Measurements from ENCODE around the gene CASP14. TPM values are rescaled to one million over a fixed set of nuclear protein-coding genes. Genes with fewer than 3 reads are reported as not detected.
A peak's percentile ranks its signal among the peaks of the same experiment; 100 is the strongest.

CASP14 gene
- total RNA-seq, 1 experiment from 2014 or later: not detected

- Histone ChIP-seq H3K9me3 (ENCODE audit: control insufficient read depth in 1 of 2, insufficient read depth in 1 of 2, low read depth in 1 of 2, low read length in 2 of 2) (peaks cover 5 to 12% of the 10 kb centered on the region in 2 experiments; a peak in 2 of 4 replicates), H3K9ac (ENCODE audit: low read length) (no peak overlapping the region), H3K4me3 (replicated peaks in 1 of 2; ENCODE audit: low read depth in 1 of 2, low read length in 2 of 2) (no peak overlapping the region), H2AFZ (ENCODE audit: low read depth, low read length, poor library complexity, severe bottlenecking) (no peak overlapping the region), H3K9me2 (ENCODE audit: insufficient read depth) (no peaks in the 10 kb centered on the region), H3K27me3 (ENCODE audit: insufficient read depth, low read length) (no peaks in the 10 kb centered on the region), H3K36me3 (ENCODE audit: control insufficient read depth in 1 of 2, insufficient read depth in 2 of 2, low read length in 2 of 2) (no peaks in the 10 kb centered on the region), H3K27ac (ENCODE audit: low read depth, low read length) (no peak overlapping the region), H3K79me2 (ENCODE audit: insufficient read depth, low read length) (no peaks in the 10 kb centered on the region), H4K20me1 (ENCODE audit: insufficient read depth) (no peaks in the 10 kb centered on the region), H3K4me1 (ENCODE audit: control insufficient read depth in 1 of 2, insufficient read depth in 2 of 2, low read length in 2 of 2) (peaks cover 7 to 20% of the 10 kb centered on the region in 2 experiments; a peak in 3 of 4 replicates), H3K4me2 (ENCODE audit: low read length) (no peak overlapping the region)
- ATAC-seq (no peak), DNase-seq (ENCODE audit: low read depth, low spot score) (no peak)
- ChIA-PET RAD21 (ENCODE audit: low non-redundant PET in 1 of 2, low total read pairs in 2 of 2, uncharacterized antibody in 2 of 2, unreplicated experiment in 2 of 2) (no interaction called here), POLR2A (no interaction called here), CTCF (no interaction called here)
- TF ChIP-seq FOSL1 (IDR thresholded peaks at IDR 0.05; ENCODE audit: low read depth): no peak
- 0 out of 2 replicates have a peak, but pooled peaks have one; percentile 29 for TF ChIP-seq CBX3 (IDR thresholded peaks at IDR 0.05; ENCODE audit: low read depth)
- TF ChIP-seq EZH2phosphoT487 (IDR thresholded peaks at IDR 0.05; ENCODE audit: borderline replicate concordance): no peak
- no peak for TF ChIP-seq YY1 (IDR thresholded peaks at IDR 0.05; ENCODE audit: extremely low read depth, insufficient replicate concordance, low read depth, low read length)
- no peak for TF ChIP-seq EZH2 (IDR thresholded peaks at IDR 0.05)
- BruUV-seq (replicated peaks): no TSS peak
- intact Hi-C loops (cut with micrococcal nuclease): no loop called here
Observed at GRCh38 chr19:15104003-15104402, 54.7 kb downstream of the CASP14 start.

DNA sequence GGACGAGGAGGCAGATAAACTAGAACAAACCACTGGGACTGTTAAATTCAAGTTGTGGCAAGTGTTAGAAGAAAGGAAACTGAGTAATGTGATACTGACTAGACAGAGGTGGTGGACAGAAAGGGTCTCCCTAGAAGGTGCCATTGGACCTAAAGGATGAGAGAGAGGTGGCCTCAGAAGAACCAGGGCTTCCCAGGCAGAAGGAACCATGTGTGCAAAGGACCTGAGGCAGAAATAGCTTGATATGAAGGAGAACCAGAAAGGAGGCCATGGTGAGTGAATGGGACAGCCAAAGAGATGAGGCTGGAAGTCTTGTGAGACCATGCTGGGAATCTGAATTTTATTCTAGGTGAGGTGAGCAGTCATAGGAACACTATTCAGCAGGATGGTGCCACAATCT is 55.1 kb downstream of the CASP14 start:
- ChIA-PET POLR2A (no interaction called here), RAD21 (ENCODE audit: low non-redundant PET in 1 of 2, low total read pairs in 2 of 2, uncharacterized antibody in 2 of 2, unreplicated experiment in 2 of 2) (no interaction called here), CTCF (no interaction called here)
- intact Hi-C loops (cut with micrococcal nuclease): no loop called here
- Histone ChIP-seq H3K9ac (ENCODE audit: low read length) (no peak overlapping the region), H3K27ac (ENCODE audit: low read depth, low read length) (no peak overlapping the region), H3K27me3 (ENCODE audit: insufficient read depth, low read length) (no peaks in the 10 kb centered on the region), H4K20me1 (ENCODE audit: insufficient read depth) (no peaks in the 10 kb centered on the region), H2AFZ (ENCODE audit: low read depth, low read length, poor library complexity, severe bottlenecking) (no peak overlapping the region), H3K4me2 (ENCODE audit: low read length) (no peak overlapping the region), H3K9me2 (ENCODE audit: insufficient read depth) (no peaks in the 10 kb centered on the region), H3K79me2 (ENCODE audit: insufficient read depth, low read length) (no peaks in the 10 kb centered on the region), H3K9me3 (ENCODE audit: control insufficient read depth in 1 of 2, insufficient read depth in 1 of 2, low read depth in 1 of 2, low read length in 2 of 2) (peaks cover 5 to 12% of the 10 kb centered on the region in 2 experiments; a peak in 2 of 4 replicates), H3K4me1 (ENCODE audit: control insufficient read depth in 1 of 2, insufficient read depth in 2 of 2, low read length in 2 of 2) (peaks cover 7 to 20% of the 10 kb centered on the region in 2 experiments; a peak in 3 of 4 replicates), H3K4me3 (replicated peaks in 1 of 2; ENCODE audit: low read depth in 1 of 2, low read length in 2 of 2) (no peak overlapping the region), H3K36me3 (ENCODE audit: control insufficient read depth in 1 of 2, insufficient read depth in 2 of 2, low read length in 2 of 2) (no peaks in the 10 kb centered on the region)
- no TSS peak for BruUV-seq (replicated peaks)
- ATAC-seq (no peak), DNase-seq (ENCODE audit: low read depth, low spot score) (no peak)
- TF ChIP-seq RAD21 (IDR thresholded peaks at IDR 0.05; ENCODE audit: low read depth) (no peak), ATF3 (IDR thresholded peaks at IDR 0.05) (no peak), EGR1 (IDR thresholded peaks at IDR 0.05; ENCODE audit: low read depth) (no peak), REST (IDR thresholded peaks at IDR 0.05; ENCODE audit: low read depth) (no peak), SP1 (IDR thresholded peaks at IDR 0.05; ENCODE audit: low read depth) (no peak), FOSL1 (IDR thresholded peaks at IDR 0.05; ENCODE audit: low read depth) (no peak), CBX3 (IDR thresholded peaks at IDR 0.05; ENCODE audit: low read depth) (no peak), YY1 (IDR thresholded peaks at IDR 0.05; ENCODE audit: extremely low read depth, insufficient replicate concordance, low read depth, low read length) (no peak), ZNF274 (IDR thresholded peaks at IDR 0.05; ENCODE audit: low read depth, low read length) (no peak), ZBTB33 (IDR thresholded peaks at IDR 0.05; ENCODE audit: extremely low read depth, insufficient replicate concordance, low read length) (no peak), SIN3A (IDR thresholded peaks at IDR 0.05; ENCODE audit: low read depth) (no peak), SRF (IDR thresholded peaks at IDR 0.05; ENCODE audit: low read depth) (no peak), ZFX (IDR thresholded peaks at IDR 0.05) (no peak)
